ENCODE results near the gene TNPO3. TPM values are rescaled to one million over a fixed set of nuclear protein-coding genes. Genes with fewer than 3 reads are reported as not detected.

Gene TNPO3
- total RNA-seq, 2 experiments from 2014 or later: 55.1 to 71.7 TPM

DNA sequence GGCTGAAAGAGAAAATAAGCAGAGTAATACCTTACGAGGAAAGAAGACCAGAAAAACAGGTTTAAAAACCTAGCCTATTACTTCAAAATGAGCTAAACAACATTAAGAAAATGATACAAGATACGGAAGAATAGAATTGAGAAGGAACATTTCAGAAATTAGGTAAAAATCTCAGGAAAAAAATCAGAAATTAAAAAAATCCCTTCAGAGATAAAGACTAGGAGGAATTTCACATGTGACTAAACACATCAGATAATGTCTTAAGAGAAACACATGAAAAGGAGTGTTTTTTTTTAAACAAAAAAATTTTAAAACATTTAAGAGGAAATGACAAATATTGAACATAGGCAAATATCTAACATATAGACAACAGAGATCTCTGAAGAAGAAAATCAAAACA is 33.3 kb downstream of the TNPO3 start:
- H3K9me3 ChIP-seq (ENCODE audit: low read length): no peaks in the 10 kb centered on the region
- intact Hi-C loops (cut with micrococcal nuclease; ENCODE audit: unreplicated experiment): no loop called here
- H3K4me2 ChIP-seq (ENCODE audit: low read length): no peak overlapping the region
- ChIA-PET POLR2A (interaction anchor here (1.0 to 1.7 kb wide), 3 partner anchors 11 to 20 kb away, joined by 4 to 6 read pairs (median 5); no protein-coding TSS in a partner anchor), CTCF (ENCODE audit: unreplicated experiment) (no interaction called here)
- H3K36me3 ChIP-seq (ENCODE audit: insufficient read depth, low read length): peaks cover 51% of the 10 kb centered on the region
- no peak for DNase-seq (ENCODE audit: low spot score)
- peaks cover 56% of the 10 kb centered on the region for H3K4me1 ChIP-seq (ENCODE audit: insufficient read depth, low read length, poor library complexity, severe bottlenecking)
- H3K9me2 ChIP-seq (ENCODE audit: insufficient read depth, low read length): no peaks in the 10 kb centered on the region
- H4K20me1 ChIP-seq (ENCODE audit: insufficient read depth, low read length): 0 out of 2 replicates have a peak, but pooled peaks cover 5% of the 10 kb centered on the region
- no peak overlapping the region for H3K4me3 ChIP-seq (ENCODE audit: low read depth, low read length, poor library complexity, severe bottlenecking)
- H2AFZ ChIP-seq (ENCODE audit: low read length): no peak overlapping the region
- no peak overlapping the region for H3K27ac ChIP-seq (ENCODE audit: low read depth, low read length, poor library complexity, severe bottlenecking)
- no TSS peak for BruUV-seq (replicated peaks)
- no peak for TF ChIP-seq CTCF (conservative IDR thresholded peaks at IDR 0.05; ENCODE audit: low read length)
- no peak for TF ChIP-seq EZH2phosphoT487 (IDR thresholded peaks at IDR 0.05; ENCODE audit: borderline replicate concordance, low read depth, low read length)
- H3K79me2 ChIP-seq (ENCODE audit: insufficient read depth, low read depth, low read length): peaks cover 100% of the 10 kb centered on the region

DNA sequence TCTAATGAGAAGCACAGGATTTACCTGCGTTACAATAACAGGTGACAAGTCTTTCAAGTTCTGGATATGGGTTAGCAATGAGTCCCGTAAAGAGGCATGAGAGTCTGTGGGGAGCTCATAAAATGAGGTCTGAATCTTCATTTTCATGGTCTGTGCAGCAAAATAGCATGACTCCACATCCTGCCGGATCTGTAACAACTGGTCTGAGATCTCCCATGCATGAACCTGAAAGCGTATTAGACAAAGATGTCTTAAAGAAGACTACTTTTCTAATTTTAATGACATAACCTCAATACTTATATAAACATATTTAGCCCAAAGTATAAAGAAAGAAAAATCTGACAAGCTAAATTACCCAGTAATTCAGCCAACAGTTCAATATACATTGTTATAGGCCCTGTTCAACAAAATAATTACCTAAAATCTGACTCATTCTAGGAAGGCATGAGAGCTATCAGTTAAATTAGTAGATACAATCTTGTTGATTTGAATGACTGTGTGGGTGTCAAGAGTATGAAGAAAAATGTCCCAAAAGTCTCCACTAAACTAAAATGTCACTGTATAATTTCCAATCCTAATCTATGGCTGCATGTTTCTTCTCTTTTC is 36.9 kb downstream of the TNPO3 start:
- H3K4me1 ChIP-seq (ENCODE audit: insufficient read depth, low read length, poor library complexity, severe bottlenecking): peaks cover 45% of the 10 kb centered on the region
- CTCF ChIA-PET (ENCODE audit: unreplicated experiment): no interaction called here
- peak overlapping the region; percentile 63 for H3K4me2 ChIP-seq (ENCODE audit: low read length)
- H3K79me2 ChIP-seq (ENCODE audit: insufficient read depth, low read depth, low read length): peaks cover 86% of the 10 kb centered on the region
- peak overlapping the region; percentile 22 for H3K4me3 ChIP-seq (ENCODE audit: low read depth, low read length, poor library complexity, severe bottlenecking)
- peak overlapping the region; percentile 79 for H3K27ac ChIP-seq (ENCODE audit: low read depth, low read length, poor library complexity, severe bottlenecking)
- POLR2A ChIA-PET: interaction anchor here (0.6 to 3.7 kb wide), 13 partner anchors 8 to 152 kb away, joined by 3 to 45 read pairs (median 4); a partner anchor contains a TSS
- intact Hi-C loops (cut with micrococcal nuclease; ENCODE audit: unreplicated experiment): loop anchor here (1.0 to 2.0 kb wide), 2 partner anchors 9 to 37 kb away; partner anchors contain the start of gene TNPO3
- BruUV-seq (replicated peaks): no TSS peak
- no peaks in the 10 kb centered on the region for H4K20me1 ChIP-seq (ENCODE audit: insufficient read depth, low read length)
- TF ChIP-seq EZH2phosphoT487 (IDR thresholded peaks at IDR 0.05; ENCODE audit: borderline replicate concordance, low read depth, low read length): no peak
- no peak for TF ChIP-seq CTCF (conservative IDR thresholded peaks at IDR 0.05; ENCODE audit: low read length)
- no peak overlapping the region for H2AFZ ChIP-seq (ENCODE audit: low read length)
- no peaks in the 10 kb centered on the region for H3K9me2 ChIP-seq (ENCODE audit: insufficient read depth, low read length)
- DNase-seq (ENCODE audit: low spot score): peak; percentile 82
- H3K36me3 ChIP-seq (ENCODE audit: insufficient read depth, low read length): peaks cover 67% of the 10 kb centered on the region
- no peaks in the 10 kb centered on the region for H3K9me3 ChIP-seq (ENCODE audit: low read length)

GRCh38 chr7:129017264-129017663 is 37.6 kb downstream of the TNPO3 start:
- Histone ChIP-seq H3K27ac (ENCODE audit: low read depth, low read length, poor library complexity, severe bottlenecking) (peak overlapping the region; percentile 79), H3K9me3 (ENCODE audit: low read length) (no peaks in the 10 kb centered on the region), H3K4me2 (ENCODE audit: low read length) (peak overlapping the region; percentile 63), H3K9me2 (ENCODE audit: insufficient read depth, low read length) (no peaks in the 10 kb centered on the region), H3K4me1 (ENCODE audit: insufficient read depth, low read length, poor library complexity, severe bottlenecking) (peaks cover 45% of the 10 kb centered on the region), H3K79me2 (ENCODE audit: insufficient read depth, low read depth, low read length) (peaks cover 86% of the 10 kb centered on the region), H3K36me3 (ENCODE audit: insufficient read depth, low read length) (peaks cover 74% of the 10 kb centered on the region), H2AFZ (ENCODE audit: low read length) (no peak overlapping the region), H4K20me1 (ENCODE audit: insufficient read depth, low read length) (no peaks in the 10 kb centered on the region), H3K4me3 (ENCODE audit: low read depth, low read length, poor library complexity, severe bottlenecking) (peak overlapping the region; percentile 22)
- POLR2A ChIA-PET: interaction anchor here (1.0 to 3.7 kb wide), 10 partner anchors 8 to 72 kb away, joined by 3 to 45 read pairs (median 6); no protein-coding TSS in a partner anchor
- CTCF ChIA-PET (ENCODE audit: unreplicated experiment): interaction anchor here (1.0 kb wide), 1 partner anchor 11 kb away, joined by 3 read pairs; no protein-coding TSS in a partner anchor
- intact Hi-C loops (cut with micrococcal nuclease; ENCODE audit: unreplicated experiment): no loop called here
- TF ChIP-seq EZH2phosphoT487 (IDR thresholded peaks at IDR 0.05; ENCODE audit: borderline replicate concordance, low read depth, low read length) (no peak), CTCF (conservative IDR thresholded peaks at IDR 0.05; ENCODE audit: low read length) (no peak)
- BruUV-seq (replicated peaks): TSS peak; percentile 56
- DNase-seq (ENCODE audit: low spot score): peak; percentile 12
